Right ventricle myocardium inferior (tissue), 1 donor: ENCODE measurements around the gene ERF. TPM values are rescaled to one million over a fixed set of nuclear protein-coding genes. Genes with fewer than 3 reads are reported as not detected.

ENCODE experiments used
- ATAC-seq: fragments of 200-7000 bp; cut with Tn5 transposase; one replicate; pipeline ENCODE4 v1.9.1; 2020; ENCODE audit warnings: mild to moderate bottlenecking, moderate library complexity
- DNase-seq: peaks from one replicate; pipeline ENCODE4 v3.0.0; 2021; ENCODE audit errors: missing footprints
- intact Hi-C: fragments of 100-400 bp; cut with DNase I; formaldehyde crosslinking; loops from one replicate; pipeline ENCODE4 v1.11.0; 2022
- long read RNA-seq: library from polyadenylated mRNA; unstranded; transcript quantifications from one replicate; pipeline ENCODE4 v2.0.0, GENCODE V29; 2021
- total RNA-seq: library from RNA; stranded (reverse); fragmentation: NEBNext Ultra II Directional; extraction: Animal tissue kit (Norgen Biotek cat#: 25700); gene quantifications from one replicate; pipeline ENCODE4 v1.2.1, GENCODE V29; 2021
- donor health status: DM: no; HTN: yes; CAD: no; lungs with severe emphysema.

Gene ERF
- total RNA-seq: 44.4 TPM
- long read RNA-seq, partial matches to known transcripts: 2 of 3 reads
- long read RNA-seq, other reads (novel, unspliced or antisense): 1 of 3 reads

GRCh38 chr19:42254850-42255765 lies at the start of gene ERF:
ERF (minus strand) TSS chr19:42255128; CDS start chr19:42254999, 129 bp downstream.
- peak; percentile 98 for DNase-seq
- intact Hi-C loops: loop anchor here (1.0 to 5.0 kb wide), 3 partner anchors 14 to 167 kb away; partner anchors contain the start of gene CIC
- peak; percentile 85 for ATAC-seq

- peak; percentile 28 for DNase-seq
Measured at GRCh38 chr19:42303876-42304275, 48.9 kb upstream of the ERF start.

GRCh38 chr19:42303101-42303464 lies 48.2 kb upstream of the ERF start:
- ATAC-seq: no peak
- DNase-seq: peak; percentile 1
- intact Hi-C loops: no loop called here

More at GRCh38 chr19:42303876-42304275, 48.9 kb upstream of the ERF start:
- intact Hi-C loops: no loop called here
- ATAC-seq: no peak

GRCh38 chr19:42301646-42302203 lies 46.8 kb upstream of the ERF start, which contains the start of gene PRR19:
PRR19 (plus strand) TSS chr19:42302132; CDS start chr19:42309585, 7,453 bp downstream.
- intact Hi-C loops: loop anchor here (1.0 kb wide), 1 partner anchor 24 kb away; the partner anchor contains the start of gene MEGF8
- DNase-seq (no peak), ATAC-seq (peak; percentile 9)

GRCh38 chr19:42297039-42297438 lies 42.1 kb upstream of the ERF start:
- no peak for DNase-seq
- intact Hi-C loops: loop anchor here (2.0 kb wide), 1 partner anchor 164 kb away; the partner anchor contains the start of gene POU2F2
- ATAC-seq: no peak

GRCh38 chr19:42295831-42296525 lies 41.0 kb upstream of the ERF start:
- DNase-seq (peak; percentile 89), ATAC-seq (peak; percentile 77)
- intact Hi-C loops: loop anchor here (2.0 kb wide), 1 partner anchor 163 kb away; the partner anchor contains the start of gene POU2F2

GRCh38 chr19:42295342-42295741 lies 40.4 kb upstream of the ERF start:
- ATAC-seq (no peak), DNase-seq (no peak)
- intact Hi-C loops: no loop called here

- ATAC-seq (no peak), DNase-seq (peak; percentile 40)
- intact Hi-C loops: no loop called here
Measured at GRCh38 chr19:42294471-42295137, 39.7 kb upstream of the ERF start.

GRCh38 chr19:42293948-42294347 lies 39.0 kb upstream of the ERF start:
- intact Hi-C loops: no loop called here
- ATAC-seq (no peak), DNase-seq (peak; percentile 51)

GRCh38 chr19:42293540-42293939 lies 38.6 kb upstream of the ERF start:
- ATAC-seq (no peak), DNase-seq (no peak)
- intact Hi-C loops: no loop called here

- ATAC-seq: no peak
- DNase-seq: peak; percentile 56
- intact Hi-C loops: no loop called here
Measured at GRCh38 chr19:42292963-42293362, 38.0 kb upstream of the ERF start.

- intact Hi-C loops: no loop called here
- no peak for ATAC-seq
- peak; percentile 53 for DNase-seq
Measured at GRCh38 chr19:42292042-42292960, 37.4 kb upstream of the ERF start.

- no peak for ATAC-seq
- intact Hi-C loops: no loop called here
- peak; percentile 57 for DNase-seq
Measured at GRCh38 chr19:42291435-42291810, 36.5 kb upstream of the ERF start.

GRCh38 chr19:42290523-42291434 lies 35.9 kb upstream of the ERF start:
- intact Hi-C loops: no loop called here
- peak; percentile 21 for DNase-seq
- ATAC-seq: peak; percentile 7

GRCh38 chr19:42290136-42290522 lies 35.2 kb upstream of the ERF start:
- intact Hi-C loops: no loop called here
- DNase-seq (peak; percentile 15), ATAC-seq (no peak)

- DNase-seq (peak; percentile 23), ATAC-seq (no peak)
- intact Hi-C loops: no loop called here
Measured at GRCh38 chr19:42289556-42290041, 34.7 kb upstream of the ERF start.
